GM12864 (cell line): ENCODE data around the gene USE1.

Experiments
- DNase-seq: peaks from one replicate; pipeline ENCODE4 v3.0.0-alpha.2; 2011; ENCODE audit warnings: low read depth
- H3K4me3 ChIP-seq: 2 replicates; pipeline ENCODE4 v1.5.1; 2011; ENCODE audit warnings: mild to moderate bottlenecking, low read depth, low read length, control low read depth
- TF ChIP-seq, protein P1 (sequence below): IDR thresholded peaks from 2 replicates; pipeline ENCODE4 v1.5.1; 2011; ENCODE audit warnings: low read depth, mild to moderate bottlenecking, moderate library complexity, low read length, control low read depth, inconsistent platforms; ENCODE audit errors: missing control alignments

Gene USE1, protein sequence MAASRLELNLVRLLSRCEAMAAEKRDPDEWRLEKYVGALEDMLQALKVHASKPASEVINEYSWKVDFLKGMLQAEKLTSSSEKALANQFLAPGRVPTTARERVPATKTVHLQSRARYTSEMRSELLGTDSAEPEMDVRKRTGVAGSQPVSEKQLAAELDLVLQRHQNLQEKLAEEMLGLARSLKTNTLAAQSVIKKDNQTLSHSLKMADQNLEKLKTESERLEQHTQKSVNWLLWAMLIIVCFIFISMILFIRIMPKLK

DNA sequence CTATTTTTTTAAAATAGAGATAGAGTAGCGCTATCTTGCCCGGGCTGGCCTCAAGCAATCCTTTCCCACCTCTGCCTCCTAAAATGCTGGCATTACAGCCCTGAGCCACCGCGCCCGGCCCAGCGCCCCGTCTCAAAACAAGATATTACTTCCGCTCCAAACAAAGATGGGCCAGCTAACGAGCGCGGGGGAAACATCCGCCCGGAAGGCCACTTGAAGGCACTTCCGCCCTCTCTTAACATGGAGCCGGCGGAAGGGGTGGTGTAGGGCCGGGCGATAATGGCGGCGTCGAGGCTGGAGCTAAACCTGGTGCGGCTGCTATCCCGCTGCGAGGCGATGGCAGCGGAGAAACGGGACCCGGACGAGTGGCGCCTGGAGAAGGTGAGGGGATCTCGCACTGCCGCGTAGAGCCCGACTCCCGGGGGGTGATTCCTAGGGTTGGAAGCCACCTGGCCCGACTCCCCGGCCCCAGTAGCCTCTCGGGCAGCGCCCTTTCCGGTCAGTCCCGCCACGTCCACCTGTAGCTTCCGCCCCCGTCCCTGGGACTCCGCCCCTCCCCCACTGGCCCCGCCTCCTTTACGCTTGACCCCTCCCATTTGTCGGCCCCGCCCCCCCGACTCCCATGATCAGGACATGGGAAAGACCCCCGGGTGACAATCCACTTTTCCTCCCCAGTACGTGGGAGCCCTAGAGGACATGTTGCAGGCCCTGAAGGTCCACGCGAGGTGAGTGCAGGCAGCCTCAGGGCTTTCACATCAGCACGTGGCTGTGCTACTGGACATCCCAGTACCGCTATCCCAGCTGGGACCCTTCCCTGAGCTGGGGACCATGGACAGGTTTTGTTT, at the start of gene USE1:
Gene USE1 (plus strand): TSS at position 231 of the 845 bp plus-strand sequence. CDS start 49 bp downstream, at position 280.
- peak within 1 kb of the TSS; percentile 65 for H3K4me3 ChIP-seq
- TF ChIP-seq, protein P1, sequence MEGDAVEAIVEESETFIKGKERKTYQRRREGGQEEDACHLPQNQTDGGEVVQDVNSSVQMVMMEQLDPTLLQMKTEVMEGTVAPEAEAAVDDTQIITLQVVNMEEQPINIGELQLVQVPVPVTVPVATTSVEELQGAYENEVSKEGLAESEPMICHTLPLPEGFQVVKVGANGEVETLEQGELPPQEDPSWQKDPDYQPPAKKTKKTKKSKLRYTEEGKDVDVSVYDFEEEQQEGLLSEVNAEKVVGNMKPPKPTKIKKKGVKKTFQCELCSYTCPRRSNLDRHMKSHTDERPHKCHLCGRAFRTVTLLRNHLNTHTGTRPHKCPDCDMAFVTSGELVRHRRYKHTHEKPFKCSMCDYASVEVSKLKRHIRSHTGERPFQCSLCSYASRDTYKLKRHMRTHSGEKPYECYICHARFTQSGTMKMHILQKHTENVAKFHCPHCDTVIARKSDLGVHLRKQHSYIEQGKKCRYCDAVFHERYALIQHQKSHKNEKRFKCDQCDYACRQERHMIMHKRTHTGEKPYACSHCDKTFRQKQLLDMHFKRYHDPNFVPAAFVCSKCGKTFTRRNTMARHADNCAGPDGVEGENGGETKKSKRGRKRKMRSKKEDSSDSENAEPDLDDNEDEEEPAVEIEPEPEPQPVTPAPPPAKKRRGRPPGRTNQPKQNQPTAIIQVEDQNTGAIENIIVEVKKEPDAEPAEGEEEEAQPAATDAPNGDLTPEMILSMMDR: no peak
- DNase-seq: peak; percentile 76

DNA sequence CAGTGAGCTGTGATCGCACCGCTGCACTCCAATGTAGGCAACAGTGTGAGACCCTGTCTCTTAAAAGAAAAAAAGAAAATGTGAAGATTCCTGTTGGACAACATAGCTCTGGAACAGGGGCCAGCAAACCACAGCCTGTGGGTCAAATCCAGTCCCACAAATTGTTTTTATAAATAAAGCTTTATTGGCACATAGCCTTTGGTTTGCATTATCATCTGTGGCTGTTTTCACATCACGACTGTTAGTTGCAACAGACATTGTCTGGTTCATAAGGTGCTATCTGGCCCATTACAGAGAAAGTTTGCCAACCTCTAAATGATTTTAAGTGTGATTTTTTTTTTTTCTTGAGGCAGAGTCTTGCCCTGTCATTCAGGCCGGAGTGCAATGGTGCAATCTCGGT, 49.4 kb upstream of the USE1 start:
- TF ChIP-seq, protein P1: no peak
- no peak for DNase-seq
- H3K4me3 ChIP-seq: no peak overlapping the region

DNA sequence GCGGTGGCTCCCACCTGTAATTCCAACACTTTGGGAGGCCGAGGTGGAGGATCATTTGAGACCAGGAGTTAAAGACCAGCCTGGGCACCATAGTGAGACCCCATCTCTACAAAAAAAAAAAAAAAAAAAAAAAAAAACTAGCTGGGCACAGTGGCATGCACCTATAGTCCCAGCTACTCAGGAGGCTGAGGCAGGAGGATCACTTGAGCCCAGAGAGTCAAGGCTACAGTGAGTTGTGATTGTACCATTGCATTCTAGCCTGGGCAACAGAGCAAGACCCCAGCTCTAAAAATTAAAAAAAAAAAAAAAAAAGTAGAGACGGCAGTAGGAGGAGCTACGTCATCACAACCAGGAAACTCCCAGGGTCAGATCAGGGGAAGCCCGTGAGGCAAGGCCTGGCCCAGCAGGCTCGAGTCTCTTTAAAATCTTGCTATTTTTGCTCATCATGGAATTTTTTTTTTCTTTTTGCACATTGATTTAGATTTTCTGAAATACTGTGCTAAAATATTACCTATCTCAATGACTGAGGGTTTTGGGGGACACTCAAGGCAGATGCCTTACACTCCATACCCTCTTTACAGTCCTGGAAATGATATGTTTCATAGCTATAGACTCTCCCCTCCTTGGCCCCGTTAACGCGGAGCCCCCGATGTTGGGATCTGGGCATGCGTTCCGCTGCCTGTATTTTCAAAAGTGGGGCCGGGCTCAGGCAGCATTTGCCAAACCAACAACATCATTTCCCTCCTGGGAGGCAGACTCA, 44.4 kb upstream of the USE1 start:
- no peak for DNase-seq
- H3K4me3 ChIP-seq: no peak overlapping the region
- TF ChIP-seq, protein P1: no peak

DNA sequence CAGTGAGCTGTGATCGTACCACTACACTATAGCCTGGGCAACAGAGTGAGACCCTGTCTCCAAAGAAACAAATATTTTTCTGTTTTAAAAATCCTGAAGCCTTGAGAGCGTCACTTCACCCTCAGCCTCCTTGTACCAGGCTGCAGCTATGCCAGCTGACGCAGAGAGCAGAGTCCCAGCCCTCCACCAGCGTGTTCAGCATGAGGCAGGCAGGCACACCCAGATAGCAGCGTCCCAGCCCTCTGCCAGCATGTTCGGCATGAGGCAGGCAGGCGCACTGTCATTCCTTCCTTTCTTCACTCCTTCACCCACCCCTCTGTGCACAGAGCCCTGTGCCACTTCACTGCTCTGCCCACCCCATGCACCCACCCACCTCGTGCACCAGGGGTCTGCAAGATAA, 43.3 kb upstream of the USE1 start:
- DNase-seq: no peak
- H3K4me3 ChIP-seq: no peak overlapping the region
- TF ChIP-seq, protein P1: no peak

DNA sequence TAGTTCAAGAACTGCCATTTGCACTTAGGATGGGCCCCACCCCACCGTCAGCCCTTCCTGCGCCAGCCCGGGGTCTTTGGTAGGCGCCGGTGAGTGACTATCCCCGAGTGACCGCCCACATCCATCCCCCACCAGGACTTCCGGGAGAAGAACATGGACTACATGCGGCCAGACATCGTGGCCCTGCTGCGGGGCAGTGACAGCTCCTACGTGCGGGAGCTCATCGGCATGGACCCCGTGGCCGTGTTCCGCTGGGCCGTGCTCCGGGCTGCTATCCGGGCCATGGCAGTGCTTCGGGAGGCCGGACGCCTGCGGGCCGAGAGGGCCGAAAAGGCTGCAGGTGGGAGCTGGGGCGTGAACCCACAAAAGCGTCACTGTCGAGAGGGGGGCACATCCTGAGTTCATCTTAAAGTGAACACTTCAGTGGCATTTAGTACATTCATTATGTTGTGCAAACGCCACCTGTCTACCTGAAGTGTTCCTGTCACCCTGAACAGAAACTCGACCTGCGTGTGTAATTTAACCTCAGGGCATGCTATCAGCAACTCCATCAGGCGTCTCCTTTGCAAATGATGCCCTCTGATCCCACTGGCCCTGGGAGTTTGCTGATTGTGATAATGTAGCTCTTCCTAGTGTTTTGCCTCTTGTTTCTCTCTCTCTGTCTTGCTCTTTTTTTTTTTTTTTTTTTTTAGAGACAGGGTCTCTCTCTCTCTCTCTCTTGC, 42.4 kb upstream of the USE1 start:
- no peak for DNase-seq
- TF ChIP-seq, protein P1: no peak
- no peak overlapping the region for H3K4me3 ChIP-seq

DNA sequence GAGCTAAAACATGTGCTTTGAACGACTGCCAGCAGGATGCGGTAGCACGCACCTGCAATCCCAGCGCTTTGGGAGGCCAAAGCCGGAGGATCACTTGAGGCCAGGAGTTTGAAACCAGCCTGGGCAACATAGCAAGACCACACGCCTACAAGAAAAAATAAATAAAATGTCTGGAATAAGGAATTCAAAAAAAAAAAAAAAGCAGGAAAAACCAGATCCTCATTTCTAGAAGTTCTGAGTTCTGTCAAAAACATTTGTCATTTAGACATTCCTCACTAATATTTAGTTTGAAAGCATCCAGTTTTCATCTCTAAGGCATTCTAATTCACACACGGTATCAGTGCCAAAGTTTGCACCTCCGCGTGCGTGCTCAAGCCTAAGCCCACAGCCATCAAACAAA, 36.9 kb upstream of the USE1 start:
- no peak overlapping the region for H3K4me3 ChIP-seq
- no peak for DNase-seq
- TF ChIP-seq, protein P1: no peak
